Esophagus muscularis mucosa (tissue), 3 donors: Measurements from ENCODE around the gene PPP1R12A.

ENCODE experiments used
- POLR2A ChIP-seq: fragments of 450-650 bp; IDR thresholded peaks from one replicate; pipeline ENCODE4 v1.6.1; 2017; ENCODE audit warnings: antibody characterized with exemption, moderate library complexity, mild to moderate bottlenecking, low read depth
- TF ChIP-seq, protein P1 (sequence below), 3 experiments: fragments of 200-600 bp in 2 of 3; fragments of 450-650 bp in 1 of 3; sonication (generic) in 2 of 3; IDR thresholded peaks; one replicate each; pipeline ENCODE4 v1.5.1; 2017 to 2019; ENCODE audit warnings: antibody characterized with exemption in 3 of 3, mild to moderate bottlenecking in 2 of 3, moderate library complexity in 1 of 3

GRCh38 chr12:79959484-79959883 is 24.6 kb upstream of the PPP1R12A start:
- TF ChIP-seq, protein P1, sequence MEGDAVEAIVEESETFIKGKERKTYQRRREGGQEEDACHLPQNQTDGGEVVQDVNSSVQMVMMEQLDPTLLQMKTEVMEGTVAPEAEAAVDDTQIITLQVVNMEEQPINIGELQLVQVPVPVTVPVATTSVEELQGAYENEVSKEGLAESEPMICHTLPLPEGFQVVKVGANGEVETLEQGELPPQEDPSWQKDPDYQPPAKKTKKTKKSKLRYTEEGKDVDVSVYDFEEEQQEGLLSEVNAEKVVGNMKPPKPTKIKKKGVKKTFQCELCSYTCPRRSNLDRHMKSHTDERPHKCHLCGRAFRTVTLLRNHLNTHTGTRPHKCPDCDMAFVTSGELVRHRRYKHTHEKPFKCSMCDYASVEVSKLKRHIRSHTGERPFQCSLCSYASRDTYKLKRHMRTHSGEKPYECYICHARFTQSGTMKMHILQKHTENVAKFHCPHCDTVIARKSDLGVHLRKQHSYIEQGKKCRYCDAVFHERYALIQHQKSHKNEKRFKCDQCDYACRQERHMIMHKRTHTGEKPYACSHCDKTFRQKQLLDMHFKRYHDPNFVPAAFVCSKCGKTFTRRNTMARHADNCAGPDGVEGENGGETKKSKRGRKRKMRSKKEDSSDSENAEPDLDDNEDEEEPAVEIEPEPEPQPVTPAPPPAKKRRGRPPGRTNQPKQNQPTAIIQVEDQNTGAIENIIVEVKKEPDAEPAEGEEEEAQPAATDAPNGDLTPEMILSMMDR (IDR thresholded peaks at IDR 0.05) = no peak
- TF ChIP-seq POLR2A = no peak
